NCI-H1092 treated with DMSO at 0.1 percent for 48 hours (cell line): ENCODE measurements around the gene KRT32.
"Not testable (repeated sequence)": the region's sequence is repeated elsewhere in the genome, so short reads cannot be mapped to it uniquely, and the experiment has no call there.

Experiments
- DNase-seq: peaks from one replicate; lab custom pipeline; 2025; lab: John Stamatoyannopoulos, UW

Gene KRT32

DNA sequence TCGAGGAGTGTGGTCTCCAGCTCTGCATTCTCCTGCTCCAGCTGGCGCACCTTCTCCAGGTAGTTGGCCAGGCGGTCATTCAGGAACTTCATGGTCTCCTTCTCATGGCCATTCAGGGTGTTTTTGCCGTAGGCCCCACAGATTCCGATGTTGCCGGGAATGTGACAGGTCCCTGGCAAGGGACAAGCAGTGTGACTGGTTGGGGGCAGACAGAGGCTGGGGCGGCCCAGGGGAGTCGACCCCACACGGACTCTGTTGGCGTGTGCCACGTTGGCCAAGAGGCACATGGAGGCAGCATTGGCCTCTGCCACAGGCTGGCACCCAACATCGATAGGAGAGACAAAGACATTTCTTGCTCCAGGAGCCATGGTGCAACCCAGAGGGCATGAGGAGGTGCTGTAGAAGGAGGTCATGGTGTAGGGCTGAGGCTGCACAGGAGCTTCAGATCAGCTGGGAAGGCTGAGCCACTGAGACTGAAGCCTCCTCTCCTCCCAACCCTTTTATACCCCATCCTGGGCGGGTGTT, 43.0 kb downstream of the KRT32 start, which contains the start of gene KRT37:
KRT37 (minus strand) TSS at position 475 of the 525 bp plus-strand sequence; CDS start at position 413, 62 bp downstream.
- DNase-seq: no peak

DNA sequence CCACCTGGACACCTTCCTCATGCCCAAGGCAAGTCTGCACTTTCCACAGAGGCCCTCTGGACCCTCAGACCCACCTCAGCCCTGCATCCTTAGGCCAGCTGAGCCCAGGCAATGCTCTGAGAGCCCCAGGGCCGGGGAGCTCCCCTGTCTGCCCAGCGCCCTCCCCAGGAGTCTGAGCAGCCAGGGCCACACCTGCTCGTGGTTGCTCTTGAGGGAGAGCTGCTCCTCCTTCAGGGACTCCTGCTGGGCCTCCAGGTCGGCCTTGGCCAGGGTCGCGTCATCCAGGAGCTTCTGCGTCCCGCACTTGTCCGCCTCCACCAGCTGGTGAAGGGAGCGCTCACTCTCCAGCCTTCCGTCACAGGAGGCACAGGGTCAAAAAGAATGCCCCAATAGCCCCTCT, 44.6 kb downstream of the KRT32 start:
- not testable (repeated sequence) for DNase-seq

DNA sequence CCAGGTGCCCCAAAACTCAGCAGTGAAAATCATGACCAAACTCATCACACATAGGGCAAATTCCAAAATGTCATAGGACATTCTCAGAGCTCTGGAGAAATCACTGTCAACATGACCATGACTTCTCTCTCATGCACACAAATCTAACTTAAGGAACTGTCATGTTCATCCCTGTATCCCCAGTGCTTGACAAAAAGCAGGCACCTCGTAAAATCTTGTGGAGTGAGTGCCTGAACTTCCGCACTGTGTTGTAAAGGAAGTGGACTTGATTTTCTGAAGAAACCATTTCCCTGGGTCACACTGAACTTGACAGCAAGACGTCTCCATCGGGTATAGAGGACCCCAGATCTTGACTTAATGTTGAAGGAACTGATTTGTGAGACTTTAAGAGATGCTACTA, 45.6 kb downstream of the KRT32 start:
- DNase-seq: no peak

DNA sequence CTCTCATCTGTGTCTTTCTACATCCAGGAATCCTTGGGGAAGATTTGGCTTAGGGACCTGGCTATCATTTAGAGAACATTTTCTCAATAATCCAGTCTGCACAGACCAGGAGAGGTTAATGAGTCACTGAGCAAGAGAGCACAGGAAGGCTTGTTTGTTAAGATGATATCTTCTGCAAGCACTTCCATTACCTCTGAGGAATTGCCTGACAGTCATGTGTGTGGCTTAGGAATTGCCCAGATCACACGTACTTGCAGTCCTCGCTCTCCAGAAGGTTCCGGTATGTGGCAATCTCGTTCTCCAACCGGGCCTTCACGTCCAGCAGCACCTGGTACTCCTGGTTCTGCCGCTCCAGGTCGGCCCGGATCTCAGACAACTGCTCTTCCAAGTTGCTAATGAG, 46.1 kb downstream of the KRT32 start:
- no peak for DNase-seq

DNA sequence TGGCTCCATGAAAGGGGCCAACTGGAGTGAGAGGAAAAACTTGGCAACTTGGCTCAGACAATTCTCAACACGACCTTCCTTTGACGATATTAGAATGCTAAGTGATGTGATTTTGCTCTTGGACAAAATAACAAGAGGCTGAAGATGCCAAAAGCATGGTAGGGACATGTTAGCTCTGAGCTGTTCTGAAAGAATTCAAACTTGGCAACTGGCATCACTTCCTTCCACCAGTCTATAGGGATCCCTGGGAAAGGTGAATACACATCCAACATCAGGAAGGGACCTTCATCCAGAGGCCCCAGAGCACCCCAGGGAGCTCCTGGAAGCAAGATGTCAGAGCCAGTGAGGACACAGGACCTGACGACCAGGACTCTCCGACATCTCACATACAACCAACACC, 47.1 kb downstream of the KRT32 start:
- DNase-seq: no peak

DNA sequence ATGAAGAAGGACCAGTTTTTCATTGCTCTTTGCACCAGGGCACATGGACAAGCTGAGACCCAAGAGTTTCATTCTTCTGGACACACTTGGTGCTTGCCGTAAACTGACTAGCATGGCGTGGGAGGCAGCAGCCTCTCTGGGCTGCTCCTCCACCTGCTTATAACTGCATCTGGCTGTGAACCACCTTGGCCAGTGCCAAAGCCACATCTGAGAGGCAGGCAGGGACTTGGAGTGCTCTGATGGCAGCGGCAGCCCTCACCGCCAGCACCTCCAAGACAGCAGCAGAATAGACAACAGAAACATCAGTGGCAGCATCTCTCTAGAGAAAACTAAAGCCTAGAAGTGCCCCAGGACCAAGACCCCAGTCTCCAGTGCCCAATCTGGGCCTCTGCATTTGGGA, 47.5 kb downstream of the KRT32 start:
- no peak for DNase-seq

DNA sequence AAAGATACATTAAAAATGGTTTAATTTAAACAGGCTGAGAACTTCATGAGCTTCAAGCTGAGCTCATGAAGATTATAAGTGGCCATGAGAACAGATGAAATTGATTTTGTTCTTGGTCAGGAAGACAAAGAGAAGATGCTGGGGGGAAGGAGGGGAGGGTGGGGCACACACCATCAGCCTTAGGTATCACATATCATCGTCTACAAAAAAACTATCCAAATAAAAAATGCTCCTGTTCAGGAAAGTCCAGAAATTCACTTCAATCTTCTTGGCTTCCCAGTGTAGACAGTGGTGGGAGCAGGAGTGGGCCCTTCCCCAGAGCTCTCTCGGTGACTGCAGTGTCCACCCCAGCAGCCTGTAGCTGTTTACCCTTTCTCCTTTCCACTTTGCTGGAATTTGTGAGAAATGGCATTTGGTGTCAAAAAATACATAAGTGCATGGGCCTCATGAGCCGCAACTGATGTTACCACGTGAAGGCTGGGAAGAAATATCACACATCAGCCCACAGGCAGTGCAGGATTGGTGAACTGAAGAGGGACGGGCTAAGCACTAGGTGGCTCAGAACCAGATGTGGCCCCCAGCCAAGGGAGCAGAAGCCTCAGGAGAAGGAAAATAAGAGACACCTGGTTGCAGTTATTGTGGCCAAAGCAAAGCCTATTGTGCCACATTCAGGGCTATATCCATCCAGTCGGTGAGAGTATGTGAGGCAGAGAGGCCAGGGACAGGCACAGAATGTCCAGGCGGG, 48.9 kb downstream of the KRT32 start:
- no peak for DNase-seq

DNA sequence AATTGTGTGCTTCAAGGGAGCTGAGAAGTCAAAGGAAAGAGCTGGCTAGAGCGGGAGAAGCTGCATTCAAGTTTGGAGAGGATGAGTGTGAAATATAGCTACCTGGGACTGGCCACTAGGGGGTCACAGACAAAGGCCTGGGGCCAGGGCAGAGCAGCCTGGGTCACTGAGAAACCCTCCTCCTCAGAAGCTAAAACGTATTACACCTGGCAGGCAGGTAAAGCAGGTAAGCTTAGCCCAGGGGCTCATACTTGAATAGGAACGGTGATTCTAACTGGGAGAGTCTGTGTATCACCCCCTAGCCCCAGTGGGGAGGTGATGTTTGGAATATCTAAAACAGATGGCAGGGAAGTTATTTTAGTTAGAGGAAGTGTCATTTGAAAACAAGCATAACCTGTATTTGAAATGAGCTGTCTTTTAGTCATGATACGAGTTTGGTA, 49.6 kb downstream of the KRT32 start:
- DNase-seq: no peak

DNA sequence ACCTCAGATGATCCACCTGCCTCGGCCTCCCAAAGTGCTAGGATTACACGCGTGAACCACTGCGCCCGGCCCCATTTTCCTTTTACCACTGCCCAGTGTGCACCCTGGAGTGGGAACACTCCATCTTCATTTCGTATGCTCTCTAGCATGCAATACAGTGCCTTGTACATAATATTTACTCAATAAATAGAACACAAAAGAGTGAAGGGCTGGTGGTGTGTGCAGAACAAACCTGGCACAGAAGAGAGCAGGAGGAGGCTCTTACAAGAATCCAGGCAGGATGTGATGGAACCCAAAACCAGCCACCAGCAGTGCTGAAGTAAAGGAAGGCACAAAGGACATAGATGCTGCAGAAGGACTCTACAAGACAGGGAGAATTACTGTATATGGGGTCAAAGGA, 50.1 kb downstream of the KRT32 start:
- no peak for DNase-seq

DNA sequence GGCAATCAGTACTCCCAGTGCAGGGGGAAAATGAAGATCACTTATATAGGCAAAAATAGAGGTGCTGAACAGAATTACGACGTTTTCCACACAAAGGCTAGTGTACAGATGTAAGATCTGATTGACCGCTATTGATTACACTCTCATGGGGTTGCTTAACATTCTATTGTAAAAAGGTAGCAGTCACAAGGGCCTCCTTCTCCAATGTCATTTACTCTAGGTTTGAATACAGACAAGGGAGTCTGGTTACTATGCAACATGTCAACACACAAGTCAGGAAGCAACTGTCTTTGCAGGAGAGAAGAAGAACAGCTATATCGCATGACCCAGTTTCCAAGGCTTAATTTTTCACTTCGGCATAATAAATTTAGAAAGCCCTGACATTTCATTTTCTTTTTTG, 50.7 kb downstream of the KRT32 start:
- DNase-seq: no peak

DNA sequence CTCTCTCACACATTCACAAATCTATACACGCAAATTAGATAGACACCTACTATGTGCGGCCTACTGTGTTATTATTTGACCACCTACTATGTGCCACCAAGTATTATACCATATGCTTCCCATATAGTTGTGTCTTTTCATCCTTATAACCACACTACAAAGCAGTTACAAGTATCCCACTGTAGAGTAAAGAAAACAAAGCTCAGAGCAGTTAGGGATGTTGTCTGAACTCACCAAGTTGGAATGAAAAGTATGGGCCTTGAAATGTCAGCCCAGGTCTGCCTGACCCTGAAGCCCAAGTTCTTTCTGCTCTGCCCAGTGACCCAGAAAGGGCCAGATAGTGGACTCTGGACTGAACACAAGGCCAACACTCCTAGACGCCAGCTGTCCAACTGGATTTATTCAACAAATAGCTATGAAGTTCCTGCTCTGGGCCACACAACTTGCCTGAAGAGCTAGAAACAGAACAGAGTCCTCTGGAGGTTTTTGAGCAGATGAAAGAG, 51.3 kb downstream of the KRT32 start:
- no peak for DNase-seq

DNA sequence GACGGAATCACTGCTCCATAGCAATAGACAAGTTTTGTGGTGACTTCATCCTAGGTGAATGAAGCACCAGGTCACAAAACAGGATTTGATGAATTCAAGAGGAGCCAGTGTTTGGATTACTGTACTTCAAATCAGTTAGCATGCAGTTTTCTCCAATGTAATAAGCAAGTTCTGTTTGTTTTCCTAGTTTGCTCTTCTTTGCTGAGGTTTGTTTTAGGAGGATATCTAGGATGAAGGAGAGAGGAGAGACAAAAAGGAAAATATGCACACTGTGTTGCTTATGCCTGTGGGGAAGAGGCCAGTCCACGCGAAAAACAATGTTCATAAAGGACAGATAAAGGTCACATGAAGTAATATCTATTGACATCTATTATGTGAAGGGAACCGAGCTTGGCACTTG, 51.8 kb downstream of the KRT32 start:
- no peak for DNase-seq

DNA sequence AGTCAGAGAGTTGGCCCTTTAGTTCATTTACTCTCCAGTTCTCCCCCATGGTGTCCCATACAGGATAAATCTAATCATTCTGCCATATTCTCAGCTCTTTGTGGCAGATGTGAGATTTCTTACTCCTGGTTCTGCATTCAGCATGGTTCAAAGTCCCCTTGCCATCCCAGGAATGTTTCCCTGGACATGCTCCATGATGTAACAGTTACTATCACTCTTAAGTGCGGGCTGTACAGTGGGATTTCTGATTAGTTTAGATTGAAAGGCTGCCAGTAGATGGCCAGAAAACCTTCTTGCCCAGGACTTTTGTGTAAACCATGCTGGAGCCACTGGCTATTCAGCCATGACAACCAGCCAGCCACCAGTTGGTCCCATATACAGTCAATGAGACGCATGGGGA, 53.2 kb downstream of the KRT32 start:
- no peak for DNase-seq

DNA sequence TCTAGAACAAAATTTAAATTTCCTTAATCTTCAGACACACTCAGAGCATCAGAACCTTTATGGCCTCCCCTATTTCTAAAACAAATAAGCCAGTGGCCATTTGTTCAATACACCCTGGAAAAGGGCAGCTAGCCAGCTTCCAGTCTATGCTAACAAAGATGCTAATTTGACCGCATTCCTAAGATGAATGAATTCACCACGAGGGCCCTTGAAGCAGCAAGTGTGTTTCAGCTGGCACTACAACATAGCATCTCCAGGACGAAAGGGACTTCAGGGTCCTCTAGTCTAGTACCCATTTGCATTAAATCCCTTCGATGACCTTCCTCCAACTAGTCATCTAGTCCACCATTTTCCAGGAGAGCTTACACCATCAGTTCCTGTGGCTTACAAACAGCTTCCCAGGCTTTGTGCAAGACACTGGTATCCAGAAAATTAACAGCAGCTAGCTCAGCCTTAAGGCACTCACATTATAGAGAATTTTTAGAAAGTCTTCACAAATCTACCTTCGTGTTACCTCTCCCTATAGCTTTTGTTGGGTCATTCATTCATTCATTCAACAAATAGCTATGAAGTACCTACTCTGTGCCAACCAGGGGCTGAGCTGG, 53.7 kb downstream of the KRT32 start:
- DNase-seq: no peak

DNA sequence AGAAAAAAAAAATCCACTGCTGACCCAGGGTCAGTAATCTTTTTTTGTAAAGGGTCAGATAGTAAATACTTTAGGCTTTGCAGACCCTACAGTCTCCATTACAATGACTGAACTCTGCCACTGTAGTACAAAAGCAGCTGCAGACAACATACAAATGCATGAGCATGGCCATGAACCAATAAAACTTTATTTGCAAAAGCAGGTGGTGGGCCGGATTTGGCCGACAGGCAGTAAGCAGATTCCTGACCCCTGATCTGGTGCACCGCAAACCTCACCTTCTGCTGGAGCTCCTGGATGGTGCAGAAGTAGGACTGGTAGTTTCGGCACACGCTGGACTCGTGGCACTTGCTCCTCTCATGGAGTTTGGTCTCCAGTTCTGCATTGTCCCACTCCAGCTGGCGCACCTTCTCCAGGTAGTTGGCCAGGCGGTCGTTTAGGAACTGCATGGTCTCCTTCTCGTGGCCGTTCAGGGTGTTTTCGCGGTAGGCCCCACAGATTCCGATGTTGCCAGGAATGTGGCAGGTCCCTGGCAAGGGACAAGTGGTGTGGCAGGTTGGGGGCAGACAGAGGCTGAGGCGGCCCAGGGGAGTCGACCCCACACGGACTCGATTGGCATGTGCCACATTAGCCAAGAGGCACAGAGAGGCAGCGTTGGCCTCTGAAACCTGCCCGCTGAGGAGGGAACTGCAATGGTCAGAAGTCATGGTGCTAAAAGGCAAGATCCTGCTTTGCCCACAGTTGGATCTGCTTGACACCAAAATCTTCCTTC, 55.9 kb downstream of the KRT32 start:
- DNase-seq: no peak
